Thyroid gland (tissue), 4 donors: ENCODE data around the gene MYOZ3.

Experiments used
- CTCF ChIP-seq, 6 experiments: fragments of 200-600 bp in 3 of 6; fragments of 450-650 bp in 3 of 6; sonication (generic) in 3 of 6; IDR thresholded peaks; one replicate each; pipeline ENCODE4 v1.5.1; 2016 to 2019; ENCODE audit warnings: antibody characterized with exemption in 6 of 6, mild to moderate bottlenecking in 2 of 6, inconsistent platforms in 1 of 6, moderate library complexity in 1 of 6
- POLR2A ChIP-seq, 2 donors: fragments of 450-650 bp; IDR thresholded peaks; one replicate each; pipeline ENCODE4 v1.6.1; 2017; ENCODE audit warnings: antibody characterized with exemption in 2 of 2, mild to moderate bottlenecking in 2 of 2, moderate library complexity in 1 of 2

- TF ChIP-seq POLR2A (IDR thresholded peaks at IDR 0.05) (no peak), CTCF (IDR thresholded peaks at IDR 0.05) (no peak)
These were observed 15.9 kb upstream of the MYOZ3 start for GRCh38 chr5:150645070-150645700.
